G401.6 (cell line): ENCODE measurements around the gene PARD3.
"Not testable (repeated sequence)": the region's sequence is repeated elsewhere in the genome, so short reads cannot be mapped to it uniquely, and the experiment has no call there.

Experiments used
- FAIRE-seq: peaks from 2 replicates; lab custom pipeline; 2012; peaks lifted over from hg19 to GRCh38; lab: Jason Lieb, UNC

Gene PARD3

GRCh38 chr10:34711500-34711899, 103.6 kb downstream of the PARD3 start:
- FAIRE-seq = no peak

GRCh38 chr10:34710391-34710751, 104.7 kb downstream of the PARD3 start:
- no peak for FAIRE-seq

GRCh38 chr10:34709637-34710390, 105.3 kb downstream of the PARD3 start:
- no peak for FAIRE-seq

GRCh38 chr10:34707656-34708055, 107.4 kb downstream of the PARD3 start:
- no peak for FAIRE-seq

- not testable (repeated sequence) for FAIRE-seq
These were observed 108.1 kb downstream of the PARD3 start for GRCh38 chr10:34706992-34707391.

GRCh38 chr10:34706147-34706546, 108.9 kb downstream of the PARD3 start:
- no peak for FAIRE-seq

GRCh38 chr10:34705563-34705962, 109.5 kb downstream of the PARD3 start:
- FAIRE-seq = no peak

GRCh38 chr10:34704526-34705184, 110.4 kb downstream of the PARD3 start:
- no peak for FAIRE-seq

GRCh38 chr10:34702982-34703381, 112.1 kb downstream of the PARD3 start:
- FAIRE-seq = no peak

- no peak for FAIRE-seq
These were observed 112.8 kb downstream of the PARD3 start for GRCh38 chr10:34702093-34702937.

GRCh38 chr10:34701194-34701593, 113.9 kb downstream of the PARD3 start:
- FAIRE-seq = no peak

- not testable (repeated sequence) for FAIRE-seq
These were observed 114.3 kb downstream of the PARD3 start for GRCh38 chr10:34700752-34701151.

- FAIRE-seq = no peak
These were observed 115.1 kb downstream of the PARD3 start for GRCh38 chr10:34699904-34700517.

- no peak for FAIRE-seq
These were observed 116.1 kb downstream of the PARD3 start for GRCh38 chr10:34698979-34699378.

- no peak for FAIRE-seq
These were observed 116.8 kb downstream of the PARD3 start for GRCh38 chr10:34698248-34698831.

- FAIRE-seq = no peak
These were observed 117.5 kb downstream of the PARD3 start for GRCh38 chr10:34697351-34698247.

- no peak for FAIRE-seq
These were observed 118.7 kb downstream of the PARD3 start for GRCh38 chr10:34696423-34696822.

- FAIRE-seq = no peak
These were observed 124.6 kb downstream of the PARD3 start for GRCh38 chr10:34690383-34691049.

GRCh38 chr10:34689053-34689452, 126.0 kb downstream of the PARD3 start:
- FAIRE-seq = no peak

- no peak for FAIRE-seq
These were observed 127.5 kb downstream of the PARD3 start for GRCh38 chr10:34687434-34688210.
